GM19372 (cell line): Measurements from ENCODE around the gene IFT81.
A peak's percentile ranks its signal among the peaks of the same experiment; 100 is the strongest.
"Not testable (repeated sequence)": the region's sequence is repeated elsewhere in the genome, so short reads cannot be mapped to it uniquely, and the experiment has no call there.

ENCODE experiments used
- ATAC-seq: cut with Tn5 transposase; IDR thresholded peaks from one replicate; pipeline ENCODE4 v1.9.1; 2021; ENCODE audit warnings: mild to moderate bottlenecking, low read depth, moderate library complexity; ENCODE audit not compliant: unreplicated experiment

IFT81 gene, protein sequence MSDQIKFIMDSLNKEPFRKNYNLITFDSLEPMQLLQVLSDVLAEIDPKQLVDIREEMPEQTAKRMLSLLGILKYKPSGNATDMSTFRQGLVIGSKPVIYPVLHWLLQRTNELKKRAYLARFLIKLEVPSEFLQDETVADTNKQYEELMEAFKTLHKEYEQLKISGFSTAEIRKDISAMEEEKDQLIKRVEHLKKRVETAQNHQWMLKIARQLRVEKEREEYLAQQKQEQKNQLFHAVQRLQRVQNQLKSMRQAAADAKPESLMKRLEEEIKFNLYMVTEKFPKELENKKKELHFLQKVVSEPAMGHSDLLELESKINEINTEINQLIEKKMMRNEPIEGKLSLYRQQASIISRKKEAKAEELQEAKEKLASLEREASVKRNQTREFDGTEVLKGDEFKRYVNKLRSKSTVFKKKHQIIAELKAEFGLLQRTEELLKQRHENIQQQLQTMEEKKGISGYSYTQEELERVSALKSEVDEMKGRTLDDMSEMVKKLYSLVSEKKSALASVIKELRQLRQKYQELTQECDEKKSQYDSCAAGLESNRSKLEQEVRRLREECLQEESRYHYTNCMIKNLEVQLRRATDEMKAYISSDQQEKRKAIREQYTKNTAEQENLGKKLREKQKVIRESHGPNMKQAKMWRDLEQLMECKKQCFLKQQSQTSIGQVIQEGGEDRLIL

DNA sequence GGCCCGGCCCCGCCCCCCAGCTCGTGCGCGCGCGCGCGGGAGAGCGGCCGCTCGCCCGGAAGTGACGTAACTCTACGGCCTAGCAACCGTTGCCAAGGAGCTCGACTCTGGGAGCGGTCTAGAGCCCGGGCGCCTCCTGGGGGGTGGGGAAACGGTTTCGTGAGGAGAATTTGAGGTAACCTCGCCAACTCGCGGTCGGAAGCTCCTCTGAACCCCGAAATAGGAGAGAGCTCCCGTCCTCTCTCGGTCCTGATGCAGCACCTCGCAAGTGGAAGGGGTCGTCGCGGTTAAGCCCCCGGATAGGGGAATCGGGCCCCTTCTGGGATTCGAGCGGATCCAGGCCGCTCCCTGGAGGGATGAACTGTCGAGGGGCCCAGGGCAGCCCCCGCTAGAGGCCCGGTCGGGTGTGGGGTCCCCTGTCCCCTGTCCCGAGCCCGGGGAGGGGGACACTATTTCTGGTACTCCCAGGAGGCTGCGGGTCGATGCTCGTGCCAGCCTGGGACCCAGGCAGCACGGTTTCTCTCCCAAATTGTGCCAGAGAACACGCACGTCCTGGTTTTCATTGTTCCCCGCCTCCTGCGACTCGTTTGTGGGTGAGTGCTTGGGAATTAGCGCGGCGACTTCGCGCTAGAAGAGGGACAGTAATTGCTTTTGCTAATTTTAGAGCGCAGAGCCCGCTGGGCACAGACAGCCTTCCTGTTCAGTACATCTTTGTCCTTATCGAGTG, at the start of gene IFT81:
Gene IFT81, plus strand, starts transcription at position 89 of the 727 bp plus-strand sequence. CDS start 3,024 bp downstream, outside the sequence.
- ATAC-seq = peak; percentile 84

DNA sequence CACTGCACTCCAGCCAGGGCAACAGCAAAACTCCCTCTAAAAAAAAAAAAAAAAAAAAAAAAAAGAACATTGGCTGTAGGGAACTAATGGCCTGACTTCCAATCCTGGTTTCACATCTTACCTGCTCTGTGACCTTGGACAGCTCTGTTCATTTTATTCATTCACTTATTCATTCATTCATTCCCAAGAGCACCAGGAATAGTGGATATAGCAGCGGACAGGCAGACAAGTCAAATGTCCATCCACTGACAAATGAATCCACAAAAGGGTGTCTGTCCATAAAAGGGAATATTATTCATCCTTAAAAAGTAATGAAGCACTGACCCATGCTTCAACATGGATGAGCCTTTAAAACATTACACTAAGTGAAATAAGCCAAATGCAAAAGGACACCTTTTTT, 48.3 kb upstream of the IFT81 start:
- no peak for ATAC-seq

DNA sequence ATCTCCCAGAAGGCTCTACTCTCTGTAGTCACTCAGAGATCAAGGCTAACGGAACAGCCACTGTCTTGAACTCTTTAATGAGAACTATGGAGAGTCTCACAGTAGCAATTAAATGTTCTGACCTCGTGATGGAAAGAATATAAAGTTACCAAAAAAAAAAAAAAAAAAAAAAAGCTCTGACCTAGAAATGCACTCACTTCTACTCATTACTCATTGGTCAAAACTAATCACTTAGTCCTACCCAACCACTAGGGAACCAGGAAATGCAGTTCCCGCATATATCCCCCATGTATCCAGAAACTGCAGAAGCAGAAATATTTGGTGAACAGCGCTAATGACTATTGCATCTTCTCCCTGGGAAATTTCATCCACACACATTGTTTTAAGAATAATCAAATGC, 46.4 kb upstream of the IFT81 start:
- ATAC-seq = no peak

DNA sequence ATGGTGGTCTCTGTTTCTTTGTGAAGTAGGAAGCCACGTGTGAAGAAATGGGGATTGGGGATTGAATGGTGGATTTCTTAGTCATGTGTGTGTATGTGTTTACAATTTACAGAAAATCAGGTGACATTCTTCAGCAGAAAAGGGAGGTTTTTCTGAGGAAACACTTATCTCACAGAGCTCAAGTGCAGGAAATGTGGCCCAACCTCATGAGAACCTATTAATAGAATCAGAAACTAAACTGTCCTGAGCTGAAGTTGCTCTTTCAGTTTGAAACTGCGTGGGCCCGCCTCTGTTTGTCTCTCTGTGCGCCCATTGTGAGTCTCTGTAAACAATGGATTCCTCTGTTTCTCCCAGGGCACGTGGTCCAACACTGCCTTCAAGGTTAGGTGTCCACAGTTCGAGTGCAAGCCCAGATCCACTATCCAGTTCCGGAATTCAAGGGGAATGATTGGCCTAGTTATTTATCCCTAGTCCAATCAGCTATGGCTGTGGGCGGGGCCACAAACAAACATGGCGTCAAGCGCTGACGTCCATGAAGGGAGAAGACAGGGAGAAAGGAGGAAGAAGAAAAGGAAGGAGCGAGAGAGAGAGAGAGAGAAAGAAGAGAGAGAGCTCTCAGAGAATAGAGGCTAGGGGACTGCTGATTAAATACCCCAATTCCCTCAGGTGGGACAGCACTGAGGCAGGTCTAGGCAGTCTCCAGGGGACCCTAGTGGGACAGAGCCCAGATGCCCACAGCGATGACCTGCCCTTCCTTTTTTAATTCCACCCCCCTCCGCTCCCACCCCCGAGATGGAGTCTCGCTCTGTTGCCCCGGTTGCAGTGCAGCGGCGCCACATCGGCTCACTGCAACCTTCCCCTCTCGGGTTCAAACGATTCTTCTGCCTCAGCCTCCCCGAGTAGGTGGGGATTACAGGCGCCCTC, 44.4 kb upstream of the IFT81 start:
- ATAC-seq = peak; percentile 82

DNA sequence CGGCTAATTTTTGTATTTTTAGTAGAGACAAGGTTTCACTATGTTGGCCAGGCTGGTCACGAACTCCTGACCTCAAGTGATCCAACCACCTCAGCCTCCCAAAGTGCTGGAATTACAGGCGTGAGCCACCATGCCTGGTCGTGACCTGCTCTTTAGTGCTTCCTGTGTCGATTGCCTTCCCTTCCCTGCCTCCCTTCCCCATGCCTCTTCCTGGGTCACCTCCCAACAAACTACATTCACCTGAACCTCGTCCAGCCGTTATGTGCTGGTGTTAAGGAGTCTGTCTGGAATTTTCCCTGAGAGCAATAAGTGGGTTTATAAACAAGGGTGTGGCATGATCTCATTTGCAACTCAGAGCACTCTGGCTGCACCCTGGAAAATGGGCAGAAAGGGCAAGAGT, 43.7 kb upstream of the IFT81 start:
- ATAC-seq = no peak

DNA sequence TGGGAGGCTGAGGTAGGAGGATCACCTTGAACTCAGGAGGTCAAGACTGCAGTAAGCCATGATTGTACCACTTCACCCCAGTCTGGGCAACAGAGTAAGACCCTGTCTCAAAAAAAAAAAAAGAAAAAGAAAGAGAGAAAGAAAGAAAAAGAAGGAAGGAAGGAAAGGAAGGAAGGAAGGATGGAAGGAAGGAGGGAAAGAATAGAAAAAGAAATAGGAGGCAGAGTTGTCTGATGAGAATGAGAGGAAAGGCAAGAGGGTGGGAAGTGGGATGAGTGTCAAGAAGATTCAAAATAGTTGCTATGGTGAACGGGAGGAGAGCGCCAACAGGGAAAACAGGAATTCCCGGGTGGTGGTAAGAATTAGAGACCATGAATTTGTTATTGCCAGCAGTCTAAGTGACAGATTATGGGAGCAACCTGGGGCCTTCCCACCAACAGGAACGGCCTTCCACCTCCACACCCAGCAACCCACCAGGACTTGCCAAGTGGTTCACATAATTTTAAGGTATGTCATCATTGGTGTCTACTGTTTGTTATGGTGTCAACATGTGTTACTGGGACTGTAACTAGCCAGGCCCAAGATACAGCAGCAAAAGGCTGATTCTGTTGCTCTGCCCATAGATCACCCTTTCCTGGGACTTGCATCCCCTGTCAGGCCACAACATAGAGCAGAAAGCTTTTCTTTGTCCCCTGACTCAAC, 39.7 kb upstream of the IFT81 start:
- no peak for ATAC-seq

DNA sequence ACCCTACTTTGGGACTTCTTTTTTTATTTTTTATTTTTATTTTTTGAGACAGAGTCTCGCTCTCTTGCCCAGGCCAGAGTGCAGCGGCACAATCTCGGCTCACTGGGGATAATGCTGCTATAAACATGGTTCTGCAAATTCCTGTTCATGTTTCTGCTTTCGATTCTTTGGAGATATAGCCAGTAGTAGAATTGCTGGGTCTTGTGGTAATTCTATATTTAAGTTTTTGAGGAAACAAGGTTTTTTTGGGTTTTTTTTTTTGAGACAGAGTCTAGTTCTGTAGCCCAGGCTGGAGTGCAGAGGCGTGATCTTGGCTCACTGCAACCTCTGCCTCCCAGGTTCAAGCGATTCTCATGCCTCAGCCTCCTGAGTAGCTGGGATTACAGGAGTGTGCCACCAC, 35.9 kb upstream of the IFT81 start:
- not testable (repeated sequence) for ATAC-seq

DNA sequence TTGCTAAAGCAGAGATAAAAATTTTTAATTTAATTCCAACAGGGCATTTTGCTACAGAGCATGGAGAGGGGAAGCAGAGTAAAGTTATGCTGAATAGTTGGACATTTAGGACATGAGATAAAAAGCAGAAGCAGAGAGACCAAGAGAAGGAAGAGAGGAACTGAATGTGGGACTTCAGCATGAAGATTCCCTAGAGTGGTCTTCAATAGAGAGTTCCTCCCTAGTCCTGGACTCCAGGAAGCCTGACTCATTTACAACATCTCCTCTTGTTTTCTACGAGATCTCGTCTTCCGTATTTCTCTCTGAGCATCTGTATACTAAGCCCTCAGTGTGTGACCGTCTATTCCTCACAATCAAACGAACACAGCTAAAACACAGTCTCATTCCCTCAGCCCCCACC, 35.2 kb upstream of the IFT81 start:
- ATAC-seq = no peak

DNA sequence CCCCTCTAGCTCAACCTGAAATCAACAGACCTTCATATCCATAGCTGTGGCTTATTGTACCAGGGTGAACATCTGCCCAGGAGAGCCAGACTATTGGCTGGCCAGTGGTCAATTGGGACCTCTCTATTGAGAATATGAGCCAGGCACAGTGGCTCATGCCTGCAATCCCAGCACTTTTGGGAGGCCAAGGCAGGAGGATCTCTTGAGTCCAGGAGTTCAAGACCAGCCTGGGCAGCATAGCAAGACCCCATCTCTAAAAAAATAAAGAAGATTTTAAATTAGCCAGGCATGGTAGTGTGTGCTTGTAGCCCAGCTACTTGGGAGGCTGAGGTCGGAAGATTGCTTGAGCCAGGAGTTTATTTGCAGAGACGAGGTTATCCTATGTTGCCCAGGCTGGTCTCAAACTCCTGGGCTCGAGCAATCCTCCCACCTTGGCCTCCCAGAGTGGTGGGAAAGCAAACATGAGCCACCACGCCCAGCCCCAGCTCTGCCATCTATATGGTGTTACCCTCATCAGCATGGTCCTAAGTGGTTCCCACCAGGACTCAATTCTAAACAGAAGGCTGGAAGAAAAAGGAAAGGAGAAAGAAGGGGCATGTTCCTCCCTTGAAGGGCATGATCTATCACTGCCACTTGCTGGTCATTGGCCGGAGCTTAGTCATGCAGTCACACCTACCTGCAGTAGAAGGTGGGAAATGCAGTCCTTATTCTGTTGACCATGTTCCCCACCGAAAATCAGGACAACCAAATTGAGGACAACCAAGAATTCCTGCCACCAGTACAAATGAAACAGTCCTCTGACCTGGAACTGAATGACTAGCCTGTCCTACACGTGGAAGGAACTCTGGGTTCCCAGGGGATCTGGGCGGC, 33.7 kb upstream of the IFT81 start:
- no peak for ATAC-seq

DNA sequence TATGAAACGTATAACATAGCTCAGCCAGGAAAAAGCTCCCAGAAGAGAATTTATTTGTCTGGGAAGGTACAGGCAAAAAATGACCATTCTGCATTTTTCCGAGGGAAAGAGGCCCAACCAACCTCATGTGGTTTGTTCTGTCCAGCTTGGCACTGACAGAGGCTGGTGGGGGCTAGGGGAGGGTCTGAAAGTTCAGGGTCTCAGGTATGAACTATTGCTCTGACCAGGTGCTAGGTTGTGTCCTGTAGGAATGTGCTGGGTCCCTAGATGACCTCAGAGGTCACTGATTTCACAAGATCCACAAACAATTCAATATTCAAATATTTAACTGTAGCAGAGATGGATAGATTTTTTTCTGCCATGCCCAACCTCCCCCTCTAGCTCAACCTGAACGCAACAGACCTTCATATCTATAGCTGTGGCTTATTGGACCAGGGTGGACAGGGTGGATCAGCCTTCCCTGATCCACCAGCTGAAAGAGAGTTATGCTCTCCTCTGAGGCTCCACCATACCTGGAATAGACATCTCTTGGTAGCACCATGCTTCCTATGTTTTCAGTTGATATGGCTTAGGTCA, 32.9 kb upstream of the IFT81 start:
- ATAC-seq = no peak

DNA sequence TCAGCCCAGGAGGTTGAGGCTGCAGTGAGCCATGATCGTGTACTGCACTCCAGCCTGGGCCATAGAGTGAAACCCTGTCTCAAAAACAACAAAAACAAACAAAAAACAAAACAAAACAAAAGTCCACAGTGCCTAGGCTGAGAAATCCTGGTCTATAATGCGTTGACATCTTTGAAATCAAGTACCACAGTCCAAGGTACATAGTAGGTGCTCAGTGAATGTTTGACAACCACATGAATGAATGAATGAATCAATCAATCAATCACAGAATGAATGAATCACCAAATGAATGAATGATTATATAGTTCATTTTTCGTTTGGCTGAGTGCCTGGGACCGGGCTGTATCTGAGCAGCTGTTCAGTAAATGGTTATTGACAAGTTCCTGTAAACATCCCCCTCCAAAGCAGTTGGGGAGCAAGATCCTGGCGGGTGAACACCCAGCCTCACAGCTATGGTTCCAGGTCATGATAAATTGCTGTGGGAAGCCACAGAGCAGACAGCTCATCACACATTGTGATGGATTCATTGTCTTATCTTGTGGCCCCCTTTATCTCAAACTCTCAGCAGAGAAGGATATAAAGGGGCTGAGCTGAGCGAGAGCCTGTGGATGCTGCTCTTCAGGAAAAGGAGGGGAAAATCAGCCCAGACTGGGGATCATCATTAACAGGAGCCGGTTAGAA, 30.4 kb upstream of the IFT81 start:
- no peak for ATAC-seq

DNA sequence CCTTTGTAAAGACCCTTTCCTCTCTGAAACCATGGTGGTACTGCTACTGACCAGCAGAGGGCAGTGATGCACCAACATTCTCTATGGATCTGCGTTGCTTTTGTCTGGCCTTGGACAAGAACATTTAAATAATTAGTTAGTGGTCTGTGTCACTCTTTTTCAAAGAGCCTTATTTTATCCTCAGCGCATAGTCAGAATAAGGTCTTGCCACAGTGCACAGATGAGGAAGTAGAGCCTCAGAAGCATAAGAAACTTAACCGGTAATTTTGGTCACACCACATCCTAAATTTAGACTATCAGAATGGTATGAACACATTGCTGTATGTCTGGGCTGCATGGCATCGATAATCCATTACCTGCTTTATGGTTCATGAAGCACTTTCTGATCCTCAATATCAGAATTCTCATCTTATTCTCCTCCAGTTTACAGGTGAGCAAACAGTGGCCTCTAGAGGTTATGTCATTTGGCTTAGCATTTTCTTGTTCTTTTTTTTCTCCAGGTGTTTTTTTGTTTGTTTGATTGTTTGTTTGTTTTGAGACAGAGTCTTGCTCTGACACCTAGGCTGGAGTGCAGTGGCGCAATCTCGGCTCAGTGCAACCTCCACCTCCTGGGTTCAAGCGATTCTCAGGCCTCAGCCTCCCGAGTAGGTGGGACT, 23.7 kb upstream of the IFT81 start:
- peak; percentile 75 for ATAC-seq

DNA sequence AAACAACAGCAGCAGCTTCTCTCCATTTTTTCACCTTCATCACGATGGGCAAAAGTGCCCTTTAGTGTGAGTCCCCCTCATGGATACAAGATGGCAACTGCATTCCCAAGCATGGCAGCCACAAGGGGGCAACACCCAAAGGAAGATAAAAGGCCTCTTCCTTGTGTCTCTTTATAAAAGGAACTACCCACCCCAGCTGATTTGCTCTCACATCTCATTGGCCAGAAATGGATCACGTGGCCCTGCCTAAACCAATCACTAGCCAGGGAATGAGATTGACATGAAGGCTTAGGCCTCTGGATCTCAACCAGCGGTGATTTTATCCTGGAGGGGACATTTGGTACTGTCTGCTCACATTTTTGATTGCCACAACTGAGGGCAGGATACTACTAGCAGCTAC, 21.9 kb upstream of the IFT81 start:
- no peak for ATAC-seq

DNA sequence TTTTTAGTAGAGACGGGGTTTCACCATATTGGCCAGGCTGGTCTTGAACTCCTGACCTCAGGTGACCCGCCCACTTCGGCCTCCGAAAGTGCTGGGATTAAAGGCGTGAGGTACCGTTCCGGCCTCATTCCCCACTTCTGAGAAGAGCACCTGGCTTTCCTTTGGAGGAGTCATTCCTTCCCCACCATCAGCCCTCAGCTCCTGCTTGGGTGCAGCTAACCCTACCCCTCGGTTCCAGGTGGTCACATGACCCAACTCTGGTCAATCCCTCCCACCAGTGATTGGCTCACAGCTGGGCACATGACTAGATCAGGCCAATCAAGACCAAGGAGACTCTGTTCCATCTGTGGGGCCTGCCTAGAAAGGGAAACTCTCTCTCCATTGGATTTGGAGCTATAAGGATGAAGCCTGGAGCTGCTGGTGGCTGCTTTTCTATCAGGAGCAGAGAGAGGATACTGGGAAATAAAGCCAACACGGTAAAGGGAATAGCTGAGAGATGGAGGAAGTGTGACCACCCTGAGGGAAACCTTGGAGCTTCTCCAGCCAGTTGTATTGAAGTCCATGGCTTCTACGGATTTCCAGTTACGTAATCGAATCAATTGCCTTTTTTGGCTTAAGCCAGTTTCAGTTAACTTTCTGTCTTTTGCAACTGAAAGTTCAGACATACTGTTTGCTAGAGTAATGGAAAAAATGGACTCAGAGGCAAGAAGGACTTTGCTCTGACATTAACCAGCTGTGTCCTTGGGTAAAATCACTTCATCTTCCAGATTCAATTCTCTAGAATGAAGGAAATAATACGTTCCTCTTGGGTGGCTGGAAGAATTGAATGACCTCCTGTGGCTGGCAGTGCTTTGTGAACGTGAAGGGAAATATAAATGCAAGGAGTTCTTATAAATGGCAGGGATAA, 19.7 kb upstream of the IFT81 start:
- no peak for ATAC-seq

DNA sequence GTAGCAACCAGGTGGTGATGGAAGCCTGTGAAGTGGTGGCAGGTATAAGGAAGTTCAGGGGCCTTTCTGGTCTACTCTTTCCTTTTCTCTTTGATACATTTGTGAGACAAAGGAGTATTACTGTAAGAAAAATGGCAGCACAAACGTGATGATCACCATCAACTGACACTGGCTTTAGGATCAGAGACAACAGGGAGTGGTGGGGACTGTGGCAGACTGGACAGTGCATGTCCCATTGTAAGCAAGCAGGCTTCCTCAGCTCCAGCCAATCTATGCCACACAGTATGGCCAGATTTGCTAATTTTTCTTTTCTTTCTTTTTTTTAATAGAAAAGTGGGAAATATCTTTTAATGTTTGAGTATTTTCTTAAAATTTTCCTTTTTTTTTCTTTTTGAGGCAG, 19.0 kb upstream of the IFT81 start:
- no peak for ATAC-seq

DNA sequence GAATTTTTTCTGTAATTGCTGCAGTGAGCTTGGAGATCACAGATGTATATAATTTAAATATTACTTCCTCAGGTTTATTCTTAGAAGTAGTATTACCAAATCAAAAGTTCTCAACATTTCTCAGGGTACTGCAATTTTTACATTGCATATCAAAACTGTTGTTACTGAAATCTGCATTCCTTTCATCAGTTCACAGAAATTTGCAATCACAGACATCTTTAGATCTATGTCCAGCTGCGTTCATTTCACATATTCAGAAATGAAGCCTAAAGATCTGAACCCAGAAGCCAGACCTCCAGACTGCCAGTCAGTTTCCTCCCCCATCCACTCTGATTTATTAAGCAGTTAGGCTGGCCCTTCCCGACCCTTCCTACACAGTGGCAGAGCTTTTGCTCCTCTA, 18.2 kb upstream of the IFT81 start:
- no peak for ATAC-seq
